GM12892 (cell line): ENCODE data around the gene ZDHHC17.

ENCODE experiments used
- DNase-seq: peaks from one replicate; pipeline ENCODE4 v3.0.0; 2011; ENCODE audit not compliant: insufficient read length
- FAIRE-seq: peaks from 2 replicates; lab custom pipeline; 2011; peaks lifted over from hg19 to GRCh38; lab: Jason Lieb, UNC
- POLR2A ChIP-seq: IDR thresholded peaks from 2 replicates; pipeline ENCODE4 v1.6.1; 2011; ENCODE audit warnings: low read depth, low read length, control low read depth
- POLR2AphosphoS5 ChIP-seq: IDR thresholded peaks from 2 replicates; pipeline ENCODE4 v1.6.1; 2011; ENCODE audit warnings: low read depth, low read length, control low read depth
- TAF1 ChIP-seq: IDR thresholded peaks from 2 replicates; pipeline ENCODE4 v1.6.1; 2011; ENCODE audit warnings: low read depth, mild to moderate bottlenecking, control low read depth, low read length, borderline replicate concordance

The ZDHHC17 gene

DNA sequence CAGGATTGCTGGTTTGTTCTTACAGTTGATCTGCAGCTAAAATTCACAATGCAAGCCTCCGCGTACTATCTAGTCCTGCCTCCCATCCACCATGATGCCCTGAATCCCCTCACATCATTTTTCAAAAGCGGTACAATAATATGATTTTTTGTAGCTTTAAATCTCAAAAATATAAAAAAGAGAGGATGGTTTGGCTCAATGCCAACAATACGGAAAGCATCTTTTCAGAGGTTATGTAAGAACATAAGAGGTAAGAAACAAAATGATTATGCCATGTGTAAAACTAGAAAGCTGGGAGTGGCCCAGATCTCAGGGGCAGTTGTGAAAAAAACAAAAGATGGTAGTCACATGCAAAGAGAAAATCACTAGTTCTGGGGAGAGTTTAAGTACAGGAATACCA lies 24.0 kb upstream of the ZDHHC17 start:
- FAIRE-seq, result no peak
- TF ChIP-seq TAF1, result no peak
- no peak for TF ChIP-seq POLR2A
- TF ChIP-seq POLR2AphosphoS5, result no peak
- DNase-seq, result no peak

DNA sequence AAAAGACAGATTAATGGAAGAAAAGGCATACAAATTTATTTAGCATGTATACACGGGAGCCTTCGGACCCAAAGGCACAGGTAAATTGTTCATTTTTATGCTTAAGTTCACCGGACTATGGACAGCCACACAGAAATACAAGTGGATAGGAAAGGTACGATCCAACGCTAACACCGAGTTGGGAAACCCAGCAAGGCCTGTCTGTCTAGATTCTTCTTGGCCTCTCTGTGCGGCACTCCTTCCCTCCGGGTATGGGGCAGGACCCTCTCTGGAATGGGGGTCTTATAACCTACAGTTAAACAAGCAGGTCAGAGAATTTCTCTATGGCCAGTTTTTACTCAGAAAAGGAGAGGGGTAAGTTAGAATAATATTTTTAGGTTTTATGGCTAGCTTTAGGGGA lies 23.4 kb upstream of the ZDHHC17 start:
- no peak for FAIRE-seq

DNA sequence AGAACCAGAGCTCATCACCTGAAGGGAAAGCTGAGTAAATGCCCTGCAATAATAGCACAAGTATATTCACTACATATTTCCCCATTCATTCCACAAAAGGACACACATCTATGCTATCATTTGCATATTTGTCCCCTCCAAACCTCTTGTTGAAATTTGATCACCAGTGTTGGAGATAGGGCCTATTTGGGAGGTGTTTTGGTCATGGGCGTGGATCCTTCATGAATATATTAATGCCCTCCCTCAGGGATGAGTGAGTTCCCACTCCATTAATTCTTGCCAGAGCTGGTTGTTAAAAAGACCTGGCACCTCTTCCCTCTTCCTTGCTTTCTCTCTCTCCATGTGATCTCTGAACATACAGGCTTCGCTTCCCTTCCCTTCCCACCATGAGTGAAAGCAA lies 18.6 kb upstream of the ZDHHC17 start:
- TF ChIP-seq TAF1, result no peak
- no peak for TF ChIP-seq POLR2A
- no peak for TF ChIP-seq POLR2AphosphoS5
- FAIRE-seq (no peak), DNase-seq (no peak)

More for the DNA sequence above, 23.4 kb upstream of the ZDHHC17 start:
- TF ChIP-seq POLR2AphosphoS5 (no peak), TAF1 (no peak), POLR2A (no peak)
- no peak for DNase-seq

DNA sequence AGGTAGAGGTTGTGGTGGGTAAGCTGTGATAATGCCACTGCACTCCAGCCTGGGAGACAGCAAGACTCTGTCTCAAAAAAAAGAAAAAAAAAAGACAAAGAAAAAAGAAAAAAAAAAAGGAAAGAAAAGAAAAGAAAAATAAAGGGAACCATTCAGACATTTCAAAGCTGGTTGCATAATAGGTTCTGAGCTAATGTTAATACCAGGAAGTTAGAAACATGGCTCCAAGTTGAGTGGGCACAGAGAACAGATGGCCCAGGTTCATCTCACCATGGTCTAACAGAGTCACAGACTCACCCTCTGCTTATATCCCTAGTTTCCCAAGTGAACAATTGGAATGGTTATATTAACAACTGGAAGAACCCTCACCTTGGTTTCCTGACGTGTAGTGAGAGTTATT lies 17.4 kb upstream of the ZDHHC17 start:
- DNase-seq (no peak), FAIRE-seq (no peak)
- TF ChIP-seq POLR2AphosphoS5, result no peak
- no peak for TF ChIP-seq POLR2A
- TF ChIP-seq TAF1, result no peak

DNA sequence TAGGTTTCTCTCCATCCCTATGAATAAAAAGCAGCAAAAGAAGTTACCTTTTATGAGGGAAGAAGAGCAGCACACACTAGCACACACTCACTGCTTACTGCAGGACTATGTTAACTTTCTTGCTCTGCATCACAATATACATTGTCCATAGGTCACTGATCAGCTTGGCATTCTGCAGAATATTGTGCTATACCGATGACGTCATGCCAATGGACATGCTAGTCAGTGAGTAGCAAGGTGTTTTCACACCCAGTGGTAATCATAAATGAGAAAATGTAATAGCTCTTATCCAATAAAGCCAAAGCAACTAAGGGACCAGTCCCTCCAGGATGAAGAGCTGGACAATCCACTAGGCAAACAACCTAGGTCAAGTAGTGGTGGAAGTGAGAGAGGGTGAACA lies 16.7 kb upstream of the ZDHHC17 start:
- DNase-seq, result no peak
- no peak for FAIRE-seq
- TF ChIP-seq TAF1 (no peak), POLR2AphosphoS5 (no peak), POLR2A (no peak)

DNA sequence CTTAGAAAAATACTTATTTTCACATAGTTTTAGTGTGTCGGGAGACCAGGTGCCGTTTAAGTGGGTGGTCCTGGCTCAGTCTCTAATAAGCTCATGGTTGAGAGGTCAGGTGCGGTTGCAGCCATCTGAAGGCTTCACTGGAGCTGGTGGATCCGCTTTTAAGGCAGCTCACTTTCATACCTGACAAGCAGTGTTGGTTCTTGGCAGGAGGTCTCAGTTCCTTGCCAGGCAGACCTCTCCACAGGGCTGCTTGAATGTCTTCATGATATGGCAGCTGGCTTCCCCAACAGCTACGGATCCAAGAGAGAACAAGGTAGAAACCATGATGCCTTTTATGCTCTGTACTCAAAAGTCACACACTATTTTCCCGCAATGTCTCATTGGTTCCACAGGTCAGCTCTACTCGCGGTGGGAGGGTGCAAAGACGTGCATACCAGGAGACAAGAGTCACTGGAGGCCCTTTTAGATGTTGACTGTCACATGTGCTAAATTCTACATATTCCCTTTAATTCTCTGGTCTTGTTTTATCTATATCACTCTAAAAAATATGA lies 8.0 kb upstream of the ZDHHC17 start:
- no peak for FAIRE-seq
- DNase-seq, result no peak
- no peak for TF ChIP-seq POLR2A
- no peak for TF ChIP-seq TAF1
- no peak for TF ChIP-seq POLR2AphosphoS5

DNA sequence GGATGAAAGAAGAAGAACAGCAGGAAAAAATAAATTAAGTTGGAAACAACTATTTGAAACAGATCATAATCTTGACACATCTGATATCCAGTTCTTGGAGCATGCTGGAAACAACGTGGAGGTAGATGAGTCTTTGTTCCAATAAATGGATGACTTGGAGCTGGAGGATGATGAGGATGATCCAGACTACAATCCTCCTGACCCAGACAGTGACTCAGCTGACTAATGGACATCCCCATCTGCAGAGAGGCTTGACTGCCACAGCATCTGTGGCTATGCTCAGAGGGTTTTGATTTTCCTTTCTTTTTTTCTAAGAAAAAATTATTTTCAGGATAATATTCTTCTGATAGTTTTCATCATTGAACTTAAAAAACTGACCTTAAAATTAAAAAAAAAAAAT lies 6.2 kb upstream of the ZDHHC17 start:
- no peak for FAIRE-seq
- no peak for TF ChIP-seq POLR2A
- TF ChIP-seq POLR2AphosphoS5, result no peak
- no peak for TF ChIP-seq TAF1
- DNase-seq, result no peak

DNA sequence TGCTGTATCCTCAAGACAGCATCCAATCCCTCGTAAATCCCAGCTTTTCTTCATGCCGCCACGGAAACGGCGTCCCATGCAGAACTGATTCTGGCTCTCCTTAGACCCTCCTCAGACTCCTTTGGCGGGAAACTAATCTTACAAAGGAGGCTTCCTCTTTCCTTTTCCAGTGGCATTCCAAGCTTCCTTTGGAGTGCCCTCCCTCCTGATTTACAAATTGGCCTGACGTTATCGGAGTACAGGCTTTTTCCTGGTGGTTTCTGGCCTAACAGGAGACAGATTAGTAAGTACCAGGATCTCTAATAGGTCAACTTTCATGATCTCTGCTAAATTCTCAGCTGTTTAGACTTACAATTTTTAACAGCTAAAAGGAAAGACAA lies 1.3 kb upstream of the ZDHHC17 start:
- FAIRE-seq, result no peak

DNA sequence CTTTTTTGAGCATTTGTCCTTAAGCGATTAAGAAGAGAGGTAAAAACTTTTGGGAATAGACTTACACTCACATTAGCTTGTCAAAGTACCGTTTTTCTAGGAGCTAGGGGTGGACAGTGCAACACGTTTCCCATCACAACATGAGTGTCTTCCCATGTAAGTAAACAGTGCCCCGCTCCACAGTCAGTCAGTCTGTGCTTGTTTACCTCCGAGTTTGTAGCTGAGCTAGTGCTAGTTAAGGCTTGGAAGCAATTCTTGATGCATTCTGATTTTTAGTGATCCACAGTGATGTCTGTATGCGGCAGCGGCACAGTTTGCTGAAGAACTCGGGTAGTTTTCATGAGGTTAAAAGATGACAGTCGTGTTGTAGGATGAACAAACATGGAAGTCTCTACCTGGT lies 941 bp downstream of the ZDHHC17 start:
- DNase-seq (no peak), FAIRE-seq (no peak)
- TF ChIP-seq POLR2A (no peak), TAF1 (no peak), POLR2AphosphoS5 (no peak)

More for the DNA sequence above, 1.3 kb upstream of the ZDHHC17 start:
- DNase-seq, result no peak
- TF ChIP-seq POLR2AphosphoS5 (no peak), TAF1 (no peak), POLR2A (no peak)

DNA sequence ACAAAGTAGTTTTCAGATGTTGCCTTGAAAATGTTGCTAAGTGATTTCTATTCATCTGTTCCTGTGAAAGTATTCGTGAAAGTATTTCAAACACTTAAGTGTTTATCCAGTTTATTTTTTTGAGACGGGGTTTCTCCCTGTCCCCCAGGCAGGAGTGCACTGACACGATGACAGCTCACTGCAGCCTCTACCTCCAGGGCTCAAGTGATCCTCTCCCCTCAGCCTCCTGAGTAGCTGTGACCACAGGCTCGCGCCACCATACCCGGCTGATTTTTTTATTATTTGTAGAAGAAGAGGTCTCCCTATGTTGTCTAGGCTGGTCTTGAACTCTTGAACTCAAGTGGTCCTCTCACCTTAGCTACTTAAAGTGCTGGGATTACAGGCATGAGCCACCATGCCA lies 1.7 kb downstream of the ZDHHC17 start:
- no peak for DNase-seq
- TF ChIP-seq TAF1 (no peak), POLR2A (no peak), POLR2AphosphoS5 (no peak)
- no peak for FAIRE-seq

DNA sequence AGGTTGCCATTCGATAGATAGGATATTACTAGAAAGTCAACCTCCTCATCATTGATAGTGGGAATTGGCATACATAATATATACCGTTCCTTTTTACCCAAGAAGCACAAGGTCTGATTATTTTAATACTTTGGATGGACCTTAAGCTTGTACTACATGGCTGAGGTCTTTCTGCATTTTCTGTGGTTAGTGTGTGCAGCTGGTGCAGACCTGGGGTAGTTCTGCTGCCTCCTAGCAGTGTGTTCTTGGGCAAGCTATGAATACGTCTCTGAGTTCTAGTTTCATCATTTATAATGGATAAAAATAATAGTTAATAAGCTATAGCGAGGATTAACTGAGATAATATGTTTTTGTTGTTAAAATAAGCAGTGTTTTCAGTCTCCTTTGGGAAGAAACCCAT lies 2.2 kb downstream of the ZDHHC17 start:
- TF ChIP-seq TAF1 (no peak), POLR2AphosphoS5 (no peak), POLR2A (no peak)
- FAIRE-seq (no peak), DNase-seq (no peak)

DNA sequence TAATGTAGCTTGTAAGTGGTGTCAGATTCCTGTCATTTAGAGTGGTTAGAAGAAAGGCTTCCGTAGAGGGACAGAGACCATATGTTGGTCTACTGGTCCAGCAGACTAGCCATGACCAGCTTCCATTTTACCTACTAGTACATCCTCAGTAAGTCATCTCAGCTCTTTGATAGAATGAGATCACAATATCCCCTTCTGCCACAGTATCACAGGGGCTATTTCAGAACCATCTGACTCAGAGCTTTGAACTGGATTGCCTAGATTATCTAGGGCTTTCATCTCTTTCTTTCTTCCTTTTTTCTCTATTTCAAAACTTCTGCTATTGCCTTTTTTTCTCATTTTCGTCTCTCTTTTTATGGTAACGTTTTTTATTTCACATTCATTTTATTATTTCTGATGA lies 4.7 kb downstream of the ZDHHC17 start:
- FAIRE-seq, result no peak
- TF ChIP-seq TAF1, result no peak
- TF ChIP-seq POLR2A, result no peak
- no peak for TF ChIP-seq POLR2AphosphoS5
- DNase-seq, result no peak

DNA sequence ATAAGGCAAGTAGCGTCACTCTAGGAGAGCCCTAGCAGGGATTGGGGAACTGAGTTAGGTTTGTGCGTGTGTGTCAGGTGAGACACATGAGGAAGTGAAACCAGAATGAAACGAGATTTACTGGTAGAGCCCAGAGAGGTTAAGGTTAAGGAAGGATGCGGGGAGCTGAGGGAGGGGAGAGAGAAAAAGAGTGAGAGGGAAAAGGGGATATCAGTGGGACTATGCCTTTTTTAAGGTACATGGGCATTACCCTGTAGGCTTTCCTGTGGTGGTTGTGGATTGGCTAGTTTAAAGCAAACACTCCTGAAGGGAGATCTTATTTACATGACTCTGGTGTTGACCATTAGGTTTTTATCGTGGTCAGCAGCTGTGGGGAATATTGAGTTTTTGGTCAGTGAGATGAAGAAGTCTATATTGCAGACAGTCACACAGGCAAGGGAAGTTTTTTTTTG lies 13.9 kb downstream of the ZDHHC17 start:
- TF ChIP-seq TAF1 (no peak), POLR2A (no peak), POLR2AphosphoS5 (no peak)
- FAIRE-seq (peak; percentile 79), DNase-seq (peak; percentile 22)
